SK-N-MC (cell line): ENCODE data around the gene MKRN2OS.

Experiments used
- DNase-seq: peaks from one replicate; pipeline ENCODE4 v3.0.0-alpha.2; 2011; ENCODE audit warnings: low read depth, low spot score
- H3K27ac ChIP-seq: fragments of 200-600 bp; sonication (generic); 2 replicates; pipeline ENCODE4 v1.5.1; 2016; ENCODE audit warnings: mixed run types
- H3K36me3 ChIP-seq: fragments of 200-600 bp; sonication (generic); 2 replicates; pipeline ENCODE4 v1.6.1; 2017; ENCODE audit warnings: antibody characterized with exemption, low read length, mixed read lengths; ENCODE audit not compliant: insufficient read depth
- H3K4me3 ChIP-seq: fragments of 200-600 bp; sonication (generic); 2 replicates; pipeline ENCODE4 v1.5.1; 2016
- H3K9ac ChIP-seq: fragments of 200-600 bp; sonication (generic); 2 replicates; pipeline ENCODE4 v1.8.0; 2017; ENCODE audit warnings: mixed run types, mixed read lengths; ENCODE audit not compliant: insufficient read length
- H3K9me3 ChIP-seq: fragments of 200-600 bp; sonication (generic); 2 replicates; pipeline ENCODE4 v1.6.1; 2017; ENCODE audit warnings: low read depth, mild to moderate bottlenecking, antibody characterized with exemption, low read length, moderate library complexity, mixed read lengths
- EZH2 ChIP-seq: fragments of 200-600 bp; sonication (generic); IDR thresholded peaks from one replicate; pipeline ENCODE4 v1.6.1; 2017; ENCODE audit warnings: antibody characterized with exemption
- FOXP2 ChIP-seq: optimal IDR thresholded peaks from 2 replicates; pipeline ENCODE3; 2011; ENCODE audit warnings: mild to moderate bottlenecking, moderate library complexity; ENCODE audit not compliant: insufficient read depth; ENCODE audit errors: extremely low read length, control extremely low read depth
- POLR2AphosphoS5 ChIP-seq: IDR thresholded peaks from 2 replicates; pipeline ENCODE4 v1.6.1; 2012; ENCODE audit warnings: mild to moderate bottlenecking, low read depth, low read length, borderline replicate concordance

The MKRN2OS gene

GRCh38 chr3:12585181-12585580 lies 39.9 kb upstream of the MKRN2OS start:
- H3K36me3 ChIP-seq: peaks cover 37% of the 10 kb centered on the region

DNA sequence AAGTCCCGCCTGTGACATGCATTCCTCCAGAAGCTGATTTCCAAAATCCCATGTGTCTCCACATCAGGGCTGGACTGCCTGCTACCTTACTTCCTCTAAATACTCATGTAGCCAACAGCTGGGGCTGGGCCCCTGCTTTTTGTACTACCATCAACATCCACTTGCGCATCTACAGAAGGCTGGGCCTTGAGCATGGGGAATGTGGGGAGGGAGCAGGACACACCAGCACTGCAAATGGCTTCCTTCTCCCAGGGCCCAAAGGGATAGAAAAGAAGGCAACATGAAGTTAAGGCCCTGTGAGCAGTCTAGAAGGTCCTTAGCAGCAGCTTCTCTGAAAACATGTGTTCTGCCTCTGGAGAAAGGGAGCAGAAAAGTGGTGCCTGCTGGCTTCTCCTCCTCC lies 38.8 kb upstream of the MKRN2OS start:
- Histone ChIP-seq H3K4me3 (no peak overlapping the region), H3K9me3 (no peaks in the 10 kb centered on the region), H3K9ac (no peak overlapping the region), H3K36me3 (peaks cover 37% of the 10 kb centered on the region), H3K27ac (no peak overlapping the region)
- DNase-seq: no peak
- no peak for TF ChIP-seq POLR2AphosphoS5
- no peak for TF ChIP-seq EZH2
- no peak for TF ChIP-seq FOXP2

More at GRCh38 chr3:12585181-12585580, 39.9 kb upstream of the MKRN2OS start:
- TF ChIP-seq FOXP2: no peak
- no peak overlapping the region for H3K4me3 ChIP-seq
- DNase-seq: no peak
- no peak overlapping the region for H3K27ac ChIP-seq
- H3K9ac ChIP-seq: no peak overlapping the region
- H3K9me3 ChIP-seq: no peaks in the 10 kb centered on the region

DNA sequence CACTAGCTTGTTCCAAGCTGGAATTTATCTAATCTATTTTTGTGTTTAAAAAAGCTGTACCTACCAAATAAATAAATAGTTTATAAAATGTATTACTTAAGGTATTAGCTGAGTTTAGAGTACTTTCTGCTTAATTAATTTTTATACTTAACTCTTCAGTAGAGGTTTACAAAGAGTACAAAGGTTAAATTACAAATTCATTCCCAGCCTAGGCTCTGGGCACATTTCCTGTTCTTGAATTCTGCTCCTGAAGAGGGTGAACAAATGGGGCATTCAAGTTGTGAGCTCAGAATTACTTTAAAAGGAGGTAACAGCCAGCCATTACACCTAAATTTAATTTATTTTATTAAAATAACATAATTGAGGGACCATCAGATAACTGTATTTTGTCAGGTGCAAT lies 38.0 kb upstream of the MKRN2OS start:
- H3K9ac ChIP-seq: no peak overlapping the region
- H3K4me3 ChIP-seq: no peak overlapping the region
- H3K36me3 ChIP-seq: peaks cover 34% of the 10 kb centered on the region
- H3K27ac ChIP-seq: no peak overlapping the region
- TF ChIP-seq EZH2: no peak
- TF ChIP-seq POLR2AphosphoS5: no peak
- no peak for TF ChIP-seq FOXP2
- no peaks in the 10 kb centered on the region for H3K9me3 ChIP-seq
- DNase-seq: no peak

- no peak for TF ChIP-seq EZH2
- TF ChIP-seq FOXP2: no peak
Observed at GRCh38 chr3:12582730-12583129, 37.4 kb upstream of the MKRN2OS start.

GRCh38 chr3:12579905-12580304 lies 34.6 kb upstream of the MKRN2OS start:
- no peak for DNase-seq
- peaks cover 21% of the 10 kb centered on the region; the same call in 1 of the 2 replicates for H3K36me3 ChIP-seq
- H3K9me3 ChIP-seq: no peaks in the 10 kb centered on the region
- H3K9ac ChIP-seq: no peak overlapping the region
- no peak overlapping the region for H3K27ac ChIP-seq
- no peak overlapping the region for H3K4me3 ChIP-seq
- TF ChIP-seq EZH2: no peak
- TF ChIP-seq FOXP2: no peak
- no peak for TF ChIP-seq POLR2AphosphoS5

More at GRCh38 chr3:12582730-12583129, 37.4 kb upstream of the MKRN2OS start:
- Histone ChIP-seq H3K4me3 (no peak overlapping the region), H3K9me3 (no peaks in the 10 kb centered on the region), H3K36me3 (peaks cover 30% of the 10 kb centered on the region), H3K27ac (no peak overlapping the region), H3K9ac (no peak overlapping the region)
- DNase-seq: no peak

DNA sequence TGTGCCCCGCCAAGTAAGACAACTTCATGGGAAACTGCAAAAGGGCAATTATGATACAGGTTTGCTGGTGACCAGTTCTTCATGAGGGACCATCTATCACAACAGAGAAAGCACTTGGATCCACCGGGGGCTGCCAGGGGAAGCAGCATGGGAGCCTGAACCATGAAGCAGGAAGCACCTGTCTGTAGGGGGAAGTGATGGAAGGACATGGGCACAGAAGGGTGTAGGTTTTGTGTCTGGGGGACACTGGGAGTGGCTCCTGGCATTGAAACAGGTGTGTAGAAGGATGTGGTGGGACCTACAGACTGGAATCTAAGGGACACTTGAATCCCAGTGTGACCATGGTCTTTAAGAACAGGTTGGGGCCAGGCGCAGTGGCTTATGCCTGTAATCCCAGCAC lies 34.2 kb upstream of the MKRN2OS start:
- Histone ChIP-seq H3K27ac (no peak overlapping the region), H3K9me3 (no peaks in the 10 kb centered on the region), H3K4me3 (no peak overlapping the region), H3K9ac (no peak overlapping the region), H3K36me3 (peaks cover 18% of the 10 kb centered on the region; the same call in 1 of the 2 replicates)
- DNase-seq: no peak
- no peak for TF ChIP-seq FOXP2

GRCh38 chr3:12578742-12579141 lies 33.4 kb upstream of the MKRN2OS start:
- no peak overlapping the region for H3K9ac ChIP-seq
- H3K36me3 ChIP-seq: peaks cover 10% of the 10 kb centered on the region; the same call in 1 of the 2 replicates
- no peak overlapping the region for H3K27ac ChIP-seq
- TF ChIP-seq EZH2: no peak
- no peak for TF ChIP-seq FOXP2
- TF ChIP-seq POLR2AphosphoS5: no peak
- DNase-seq: no peak
- H3K4me3 ChIP-seq: no peak overlapping the region
- H3K9me3 ChIP-seq: no peaks in the 10 kb centered on the region

DNA sequence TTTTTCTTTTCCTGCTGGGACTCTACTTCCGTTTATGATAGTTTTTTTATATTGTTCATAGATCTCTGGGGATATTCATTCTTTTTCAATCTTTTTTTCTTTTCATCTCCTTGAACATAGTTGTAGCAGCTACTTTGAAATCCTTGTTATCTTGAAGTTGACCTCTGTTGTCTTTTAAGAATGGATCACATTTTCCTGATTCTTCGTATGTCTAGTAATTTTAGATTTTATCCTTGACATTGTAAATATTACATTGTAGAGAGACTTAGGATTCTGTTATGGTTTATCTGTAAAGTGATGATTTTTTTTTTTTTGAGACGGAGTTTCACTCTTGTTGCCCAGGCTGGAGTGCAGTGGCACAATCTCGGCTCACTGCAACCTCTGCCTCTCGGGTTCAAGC lies 32.1 kb upstream of the MKRN2OS start:
- no peak overlapping the region for H3K9ac ChIP-seq
- H3K27ac ChIP-seq: no peak overlapping the region
- DNase-seq: no peak
- H3K4me3 ChIP-seq: no peak overlapping the region
- peaks cover 10% of the 10 kb centered on the region; the same call in 1 of the 2 replicates for H3K36me3 ChIP-seq
- H3K9me3 ChIP-seq: no peaks in the 10 kb centered on the region
- TF ChIP-seq POLR2AphosphoS5: no peak

DNA sequence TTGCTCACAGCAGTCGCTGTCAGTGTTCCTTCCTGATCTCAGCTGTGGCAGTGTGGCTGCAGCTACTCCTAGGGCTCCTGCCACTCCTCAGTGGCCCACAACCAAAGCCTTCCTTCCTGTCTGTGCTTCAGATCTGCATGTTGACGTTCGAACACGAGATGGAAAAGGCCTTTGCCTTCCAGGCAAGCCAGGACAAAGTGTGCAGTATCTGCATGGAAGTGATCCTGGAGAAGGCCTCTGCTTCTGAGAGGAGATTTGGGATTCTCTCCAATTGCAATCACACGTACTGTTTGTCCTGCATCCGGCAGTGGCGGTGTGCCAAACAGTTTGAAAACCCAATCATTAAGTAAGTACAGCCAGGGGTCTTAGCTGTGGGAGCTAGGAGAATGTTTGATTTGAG lies 29.4 kb upstream of the MKRN2OS start:
- TF ChIP-seq FOXP2 (no peak), EZH2 (no peak), POLR2AphosphoS5 (no peak)
- DNase-seq: no peak
- Histone ChIP-seq H3K36me3 (peaks cover 15% of the 10 kb centered on the region; the same call in 1 of the 2 replicates), H3K27ac (no peak overlapping the region), H3K9ac (no peak overlapping the region), H3K9me3 (no peaks in the 10 kb centered on the region), H3K4me3 (no peak overlapping the region)

DNA sequence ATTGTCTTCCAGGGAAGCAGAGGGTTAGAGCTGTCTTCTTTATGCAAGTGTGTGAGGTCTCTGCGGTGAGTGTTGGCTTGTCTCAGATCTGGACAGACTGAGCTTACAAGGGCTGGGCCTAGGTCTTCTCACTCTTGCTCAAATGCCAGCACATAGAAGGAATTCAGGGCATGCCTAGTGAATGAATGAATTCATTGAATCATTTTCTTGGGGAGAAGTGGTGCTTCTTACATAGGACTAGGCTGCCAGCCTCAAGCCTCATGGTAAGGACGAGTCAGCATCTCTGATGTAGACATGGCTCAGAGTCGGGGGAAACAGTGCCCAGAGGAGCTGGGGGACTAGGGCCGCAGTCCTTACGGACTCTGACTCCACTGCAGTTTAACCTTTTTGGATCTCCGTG lies 28.8 kb upstream of the MKRN2OS start:
- TF ChIP-seq FOXP2: no peak
- TF ChIP-seq POLR2AphosphoS5: no peak
- no peak for TF ChIP-seq EZH2

More for the DNA sequence above, 28.8 kb upstream of the MKRN2OS start:
- no peak overlapping the region for H3K4me3 ChIP-seq
- no peak overlapping the region for H3K9ac ChIP-seq
- DNase-seq: no peak
- H3K27ac ChIP-seq: no peak overlapping the region
- no peaks in the 10 kb centered on the region for H3K9me3 ChIP-seq
- peaks cover 15% of the 10 kb centered on the region; the same call in 1 of the 2 replicates for H3K36me3 ChIP-seq
